GM18507 (cell line): ENCODE data around the gene ELF3.
"Not testable (repeated sequence)": the region's sequence is repeated elsewhere in the genome, so short reads cannot be mapped to it uniquely, and the experiment has no call there.

ENCODE experiments used
- DNase-seq: peaks from one replicate; pipeline ENCODE4 v3.0.0; 2011; ENCODE audit warnings: low read depth; ENCODE audit not compliant: insufficient read length; ENCODE audit errors: extremely low spot score
- FAIRE-seq: peaks from 2 replicates; lab custom pipeline; 2011; peaks lifted over from hg19 to GRCh38; lab: Jason Lieb, UNC

The ELF3 gene

GRCh38 chr1:202007304-202007703 is 3.1 kb upstream of the ELF3 start:
- no peak for FAIRE-seq
- DNase-seq, result no peak

- DNase-seq (no peak), FAIRE-seq (no peak)
Observed at GRCh38 chr1:202007805-202008489, 2.4 kb upstream of the ELF3 start.

GRCh38 chr1:202009326-202010179 is 834 bp upstream of the ELF3 start:
- FAIRE-seq (peak; percentile 92), DNase-seq (peak; percentile 61)

GRCh38 chr1:202011994-202012393 is 1.6 kb downstream of the ELF3 start:
- DNase-seq, result no peak

GRCh38 chr1:202012544-202013478 is 2.4 kb downstream of the ELF3 start:
- DNase-seq, result no peak
- FAIRE-seq, result no peak

More at GRCh38 chr1:202011994-202012393, 1.6 kb downstream of the ELF3 start:
- no peak for FAIRE-seq

GRCh38 chr1:202013603-202014002 is 3.2 kb downstream of the ELF3 start:
- FAIRE-seq (no peak), DNase-seq (no peak)

GRCh38 chr1:202014060-202014459 is 3.7 kb downstream of the ELF3 start:
- DNase-seq (no peak), FAIRE-seq (no peak)

- FAIRE-seq, result no peak
- no peak for DNase-seq
Observed at GRCh38 chr1:202014915-202015661, 4.7 kb downstream of the ELF3 start.

GRCh38 chr1:202015662-202015937 is 5.2 kb downstream of the ELF3 start:
- DNase-seq, result no peak
- FAIRE-seq, result no peak

GRCh38 chr1:202016022-202016810 is 5.8 kb downstream of the ELF3 start:
- FAIRE-seq, result no peak
- no peak for DNase-seq

- DNase-seq (no peak), FAIRE-seq (no peak)
Observed at GRCh38 chr1:202016811-202017748, 6.7 kb downstream of the ELF3 start.

GRCh38 chr1:202017749-202018467 is 7.5 kb downstream of the ELF3 start:
- FAIRE-seq, result no peak
- DNase-seq, result no peak

- no peak for DNase-seq
- FAIRE-seq, result no peak
Observed at GRCh38 chr1:202018468-202019234, 8.3 kb downstream of the ELF3 start.

- FAIRE-seq, DNase-seq: not testable (repeated sequence)
Observed at GRCh38 chr1:202019235-202019558, 8.8 kb downstream of the ELF3 start.

- DNase-seq (no peak), FAIRE-seq (no peak)
Observed at GRCh38 chr1:202023001-202023433, 12.6 kb downstream of the ELF3 start.

GRCh38 chr1:202029171-202029665 is 18.8 kb downstream of the ELF3 start:
- FAIRE-seq, result no peak

More at GRCh38 chr1:202029171-202029665, 18.8 kb downstream of the ELF3 start:
- DNase-seq, result no peak
